CMK (cell line): ENCODE results near the gene ETFBKMT.
"Not testable (repeated sequence)": the region's sequence is repeated elsewhere in the genome, so short reads cannot be mapped to it uniquely, and the experiment has no call there.

ENCODE experiments used
- DNase-seq: peaks from one replicate; pipeline ENCODE4 v3.0.0-alpha.2; 2010; ENCODE audit warnings: low read depth

Gene ETFBKMT

GRCh38 chr12:31655792-31656191 lies 3.7 kb upstream of the ETFBKMT start:
- no peak for DNase-seq

GRCh38 chr12:31658471-31659086 lies 909 bp upstream of the ETFBKMT start:
- no peak for DNase-seq

- DNase-seq = no peak
Observed at GRCh38 chr12:31662176-31662849, 2.8 kb downstream of the ETFBKMT start.

DNA sequence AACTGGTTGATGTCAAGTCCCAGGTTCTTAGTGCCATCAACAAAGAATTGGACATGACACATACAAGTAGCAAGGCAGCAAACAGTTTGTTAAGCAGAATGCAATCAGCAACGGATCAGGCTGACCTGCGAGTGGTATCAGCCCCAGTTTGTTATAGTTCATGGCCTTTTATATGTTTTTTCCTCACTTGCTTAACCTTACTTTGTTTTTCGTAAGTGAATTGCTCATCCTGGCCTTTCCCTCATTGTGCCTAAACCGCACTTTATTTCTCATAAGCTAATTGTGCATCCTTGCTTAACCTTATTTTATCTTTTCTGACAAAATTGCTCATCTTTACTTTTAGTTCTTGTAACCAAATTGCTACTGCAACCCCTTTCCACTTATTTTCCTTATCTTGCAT lies 4.1 kb downstream of the ETFBKMT start:
- DNase-seq = no peak

DNA sequence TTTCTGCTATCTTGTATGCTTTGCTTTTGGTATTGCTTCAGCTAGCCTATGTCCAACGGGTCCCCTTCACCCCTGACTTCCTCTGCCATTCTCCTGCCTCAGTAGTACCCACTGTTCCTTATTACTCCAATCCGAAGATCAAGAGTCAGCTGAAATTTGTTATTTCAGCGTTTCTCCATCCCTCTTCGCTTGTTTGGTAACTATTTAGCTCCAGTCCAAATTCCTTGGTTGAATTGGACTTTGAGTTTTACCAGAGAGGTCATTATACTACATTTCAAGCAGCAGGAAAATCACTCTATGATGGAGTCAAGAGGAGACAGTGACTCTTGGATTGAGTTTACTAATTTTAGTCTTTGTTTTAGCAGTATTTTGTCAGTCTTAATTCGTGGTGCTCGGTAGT lies 4.5 kb downstream of the ETFBKMT start:
- no peak for DNase-seq

DNA sequence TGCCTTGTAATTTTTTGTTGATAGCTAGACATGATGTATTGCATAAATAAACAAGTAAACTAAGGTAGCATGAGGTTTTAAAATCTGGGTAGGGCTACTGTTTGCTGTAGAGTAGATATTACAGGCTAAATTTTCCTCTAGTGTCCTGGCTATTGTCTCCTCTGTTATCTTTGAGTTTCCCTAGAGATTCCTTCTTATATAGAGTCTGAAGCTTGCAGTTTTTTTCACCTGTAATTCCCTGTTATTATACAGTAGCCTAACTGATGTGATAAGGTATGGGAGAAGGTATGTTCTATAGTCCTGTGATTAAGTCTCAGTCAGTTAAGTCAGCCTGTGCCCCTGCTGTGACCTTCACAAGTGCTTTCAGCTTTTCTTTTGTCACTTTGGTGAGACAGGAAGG lies 9.5 kb downstream of the ETFBKMT start:
- DNase-seq = no peak

- not testable (repeated sequence) for DNase-seq
Observed at GRCh38 chr12:31669582-31669981, 10.1 kb downstream of the ETFBKMT start.

DNA sequence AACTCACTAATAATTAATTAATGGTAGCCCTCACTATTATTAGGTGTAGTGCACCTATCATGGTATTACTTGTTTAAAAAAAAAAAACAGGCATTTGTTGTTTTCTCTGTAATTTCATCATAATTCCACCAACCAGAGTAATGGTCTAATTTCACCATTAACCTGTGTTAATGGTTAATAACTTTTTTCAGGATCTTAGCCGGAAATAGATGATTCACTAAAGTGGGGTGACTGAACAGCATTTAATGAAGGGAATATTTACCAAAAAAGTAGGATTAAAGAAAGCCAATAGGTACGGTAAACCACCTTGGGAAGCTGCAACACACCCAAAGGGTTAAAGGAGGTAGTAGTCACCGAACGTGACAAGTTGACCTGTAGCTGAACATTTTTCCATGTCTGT lies 13.0 kb downstream of the ETFBKMT start:
- DNase-seq = no peak

DNA sequence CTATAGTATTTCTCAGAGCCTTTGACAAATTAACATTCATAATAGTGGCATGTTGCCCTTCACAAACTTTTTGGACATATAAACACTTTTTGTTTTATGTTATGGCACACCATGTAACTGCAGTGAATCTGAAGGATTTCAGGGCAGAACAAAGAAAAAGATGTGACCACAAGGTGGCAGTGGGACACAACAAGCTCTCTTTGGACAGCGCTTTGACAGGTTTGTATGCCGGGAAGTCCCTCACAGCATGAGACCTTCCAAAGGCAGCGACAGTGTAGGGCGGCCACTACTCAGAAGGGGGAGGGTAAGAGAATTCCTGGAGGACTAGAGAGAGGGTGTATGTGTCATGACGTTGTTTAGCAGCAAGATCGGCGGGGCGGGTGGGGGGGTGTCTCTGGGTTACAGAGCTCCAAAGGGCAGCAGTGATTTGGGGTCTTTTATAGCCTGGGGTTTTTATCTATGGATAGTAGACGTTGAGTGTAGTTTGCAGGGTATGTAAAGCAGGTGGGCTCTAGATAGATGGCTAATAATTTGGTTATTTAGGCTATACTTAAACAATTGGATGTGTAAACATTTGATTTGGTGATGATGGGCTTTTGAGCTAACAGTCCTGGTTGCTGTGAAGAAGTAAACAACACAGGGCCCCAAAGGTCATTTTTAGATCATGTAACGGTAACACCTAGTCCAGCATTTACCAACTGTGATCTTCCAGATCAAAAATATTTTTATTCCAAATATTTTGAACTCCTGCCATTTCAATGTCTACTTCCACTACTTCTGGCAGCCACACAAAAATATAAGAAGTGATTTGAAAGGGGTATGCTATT lies 22.9 kb downstream of the ETFBKMT start:
- DNase-seq = peak; percentile 80

- DNase-seq = no peak
Observed at GRCh38 chr12:31685801-31686200, 26.3 kb downstream of the ETFBKMT start.

DNA sequence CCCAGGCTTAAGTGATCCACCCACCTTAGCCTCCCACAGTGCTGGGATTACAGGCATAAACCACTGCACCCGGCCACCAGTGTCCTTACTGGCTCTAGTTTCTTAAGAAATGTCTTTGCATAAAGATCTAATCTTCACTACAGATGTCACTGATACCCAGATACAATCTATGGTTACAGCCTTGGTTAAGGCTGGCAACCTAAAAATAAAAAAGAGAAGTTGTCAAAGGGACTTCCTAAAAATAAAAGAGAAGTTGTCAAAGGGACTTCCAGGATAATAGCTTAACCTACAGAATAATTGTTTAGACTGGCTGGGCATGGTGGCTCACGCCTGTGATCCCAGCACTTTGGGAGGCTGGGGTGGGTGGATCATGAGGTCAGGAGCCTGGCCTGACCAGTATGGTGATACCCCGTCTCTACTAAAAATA lies 27.6 kb downstream of the ETFBKMT start:
- no peak for DNase-seq

- not testable (repeated sequence) for DNase-seq
Observed at GRCh38 chr12:31689921-31690320, 30.4 kb downstream of the ETFBKMT start.

DNA sequence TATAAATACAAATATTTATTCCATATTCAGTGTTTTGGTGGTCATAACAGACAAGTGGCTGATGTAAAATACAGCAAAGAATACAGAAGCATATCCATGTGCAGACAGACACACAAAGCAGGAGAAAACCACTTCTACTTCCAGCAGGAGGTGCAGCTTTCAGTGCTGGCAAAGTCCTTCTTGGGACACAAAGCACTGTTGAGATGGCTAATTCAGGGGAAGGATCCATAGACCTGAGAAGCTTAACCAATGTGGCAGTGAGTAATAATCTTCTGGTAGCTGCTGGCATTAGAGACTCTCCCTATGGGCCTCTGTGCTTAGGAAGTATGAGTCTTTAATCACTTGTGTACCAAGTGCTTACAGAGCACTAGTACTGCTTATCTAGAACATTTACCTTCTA lies 42.6 kb downstream of the ETFBKMT start:
- DNase-seq = no peak

GRCh38 chr12:31705621-31706020 lies 46.1 kb downstream of the ETFBKMT start:
- DNase-seq = no peak

- not testable (repeated sequence) for DNase-seq
Observed at GRCh38 chr12:31708118-31708517, 48.6 kb downstream of the ETFBKMT start.

- no peak for DNase-seq
Observed at GRCh38 chr12:31710021-31710818, 50.7 kb downstream of the ETFBKMT start.

DNA sequence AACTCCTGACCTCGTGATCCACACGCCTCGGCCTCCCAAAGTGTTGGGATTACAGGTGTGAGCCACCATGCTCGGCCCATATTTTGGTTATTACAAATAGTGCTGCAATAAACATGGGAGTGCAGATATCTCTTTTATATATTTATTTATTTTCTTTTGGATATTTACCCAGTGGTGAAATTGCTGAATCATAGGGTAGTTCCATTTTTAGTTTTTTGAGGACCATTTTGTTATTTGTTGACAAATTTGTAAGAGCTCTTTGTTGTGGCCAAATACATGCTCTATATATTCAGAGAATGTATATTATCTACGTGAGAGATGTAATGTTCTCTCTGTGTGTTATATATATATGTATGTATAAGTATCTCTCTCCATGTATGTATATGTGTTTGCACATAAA lies 53.4 kb downstream of the ETFBKMT start:
- DNase-seq = no peak

DNA sequence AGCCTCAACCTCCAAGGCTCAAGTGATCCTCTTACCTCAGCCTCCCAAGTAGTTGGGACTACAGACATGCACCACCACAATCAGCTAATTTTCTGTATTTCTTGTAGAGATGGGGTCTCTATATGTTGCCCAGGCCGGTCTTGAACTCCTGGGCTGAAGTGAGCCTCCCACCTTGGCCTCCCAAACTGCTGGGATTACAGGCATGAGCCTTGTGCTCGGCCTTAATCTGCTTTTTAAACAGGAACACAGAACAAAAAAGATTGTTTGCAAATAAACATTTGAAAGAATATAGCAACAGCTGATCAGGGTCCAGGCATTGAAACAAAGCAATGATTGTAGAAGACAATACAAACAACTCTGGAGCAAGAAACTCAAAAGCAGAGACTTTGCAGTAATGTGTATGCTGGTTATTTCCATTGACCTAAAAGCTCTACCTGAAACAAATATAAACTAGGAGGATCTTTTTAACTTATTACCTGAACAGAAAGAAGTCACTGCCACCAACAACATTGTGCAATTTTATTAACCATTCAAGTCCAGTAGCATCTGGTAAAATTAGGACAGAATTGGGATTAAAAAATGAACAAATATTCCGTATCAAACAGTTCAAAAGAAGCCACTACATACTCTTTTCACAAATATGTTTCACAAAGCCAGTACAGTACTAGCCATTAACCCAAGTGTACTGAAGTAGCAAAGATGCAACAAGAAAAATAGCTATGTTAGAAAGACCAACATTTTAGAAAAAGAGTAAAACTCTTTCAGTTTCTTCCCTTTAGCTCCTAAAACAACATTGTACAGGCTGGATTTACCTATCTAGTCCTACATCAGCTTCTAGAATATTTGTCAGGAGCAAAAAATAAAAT lies 55.2 kb downstream of the ETFBKMT start:
- no peak for DNase-seq

DNA sequence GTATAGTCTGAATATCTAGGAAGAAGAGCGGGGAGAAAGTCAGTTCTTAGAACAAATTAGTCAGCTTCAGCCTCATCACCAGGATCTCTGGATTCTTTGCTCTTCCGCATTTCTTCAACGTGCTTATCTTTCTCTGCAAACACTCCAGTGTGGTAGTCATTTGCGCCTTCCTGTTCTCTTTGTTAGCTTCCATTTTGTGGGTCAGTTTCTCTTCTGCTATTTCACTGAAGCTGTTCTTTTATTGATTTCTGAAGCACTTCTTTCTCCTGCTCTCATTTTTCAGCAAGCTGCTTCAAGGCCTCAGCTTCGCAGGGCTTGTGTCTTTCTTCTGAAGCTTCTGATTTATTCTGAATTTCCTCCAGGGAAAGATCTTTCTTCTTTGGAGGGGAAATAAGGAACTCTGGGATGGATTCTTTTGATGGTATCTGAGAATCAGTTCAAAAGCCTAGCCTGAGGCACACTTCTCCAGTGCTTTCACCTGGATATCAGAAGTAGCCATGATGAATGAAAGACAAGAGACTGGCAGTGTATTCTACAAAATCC lies 55.9 kb downstream of the ETFBKMT start:
- DNase-seq = peak; percentile 85

GRCh38 chr12:31716998-31717397 lies 57.5 kb downstream of the ETFBKMT start:
- not testable (repeated sequence) for DNase-seq
